Myocyte (in vitro differentiated cells): ENCODE measurements around the gene CBFA2T3. TPM values are rescaled to one million over a fixed set of nuclear protein-coding genes. Genes with fewer than 3 reads are reported as not detected.

ENCODE experiments used
- DNase-seq: peaks from one replicate; pipeline ENCODE4 v3.0.0-alpha.2; 2012; ENCODE audit warnings: low read depth
- total RNA-seq: library from RNA; depleted of rRNA; stranded (reverse); fragments of >200 nt; gene quantifications from 2 replicates; pipeline ENCODE4 v1.2.3, GENCODE V29; 2014

CBFA2T3 gene
- total RNA-seq, 1 donor from 2014 or later = 0.72 TPM

DNA sequence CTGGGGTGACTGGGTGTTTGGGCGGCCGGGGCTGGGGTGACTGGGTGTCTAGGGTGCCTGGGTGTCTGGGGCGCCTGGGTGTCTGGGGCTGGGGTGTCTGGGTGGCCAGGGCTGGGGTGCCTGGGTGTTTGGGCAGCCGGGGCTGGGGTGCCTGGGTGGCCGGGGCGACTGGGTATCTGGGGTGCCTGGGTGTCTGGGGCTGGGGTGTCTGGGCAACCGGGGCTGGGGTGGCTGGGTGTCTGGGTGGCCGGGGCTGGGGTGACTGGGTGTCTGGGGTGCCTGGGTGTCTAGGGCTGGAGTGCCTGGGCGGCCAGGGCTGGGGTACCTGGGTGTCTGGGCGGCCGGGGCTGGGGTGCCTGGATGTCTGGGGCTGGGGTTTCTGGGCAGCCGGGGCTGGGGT lies 151.9 kb downstream of the CBFA2T3 start:
- no peak for DNase-seq

Other genes starting within 250 kb of the CBFA2T3 start
- gene PIEZO1, start 192.0 kb downstream of the CBFA2T3 start, total RNA-seq = 198 and 238 TPM in 2 replicates
- gene CDT1, start 173.4 kb downstream of the CBFA2T3 start, total RNA-seq = 0.16 and 1.9 TPM in 2 replicates
- gene APRT, start 165.3 kb downstream of the CBFA2T3 start, total RNA-seq = 86.9 and 89.3 TPM in 2 replicates
- gene GALNS, start 120.3 kb downstream of the CBFA2T3 start, total RNA-seq = 26.8 and 34.8 TPM in 2 replicates
- gene TRAPPC2L, start 120.1 kb downstream of the CBFA2T3 start, total RNA-seq = 60.1 and 69.5 TPM in 2 replicates
- 0.11 TPM in 1 of 2 replicates, not detected in the other for gene PABPN1L, start 110.5 kb downstream of the CBFA2T3 start, total RNA-seq
- gene ACSF3, start 116.6 kb upstream of the CBFA2T3 start, total RNA-seq = 17.3 and 19.7 TPM in 2 replicates
- gene CDH15, start 194.5 kb upstream of the CBFA2T3 start, total RNA-seq = 251 and 418 TPM in 2 replicates
- gene SLC22A31, start 223.3 kb upstream of the CBFA2T3 start, total RNA-seq = 0.10 TPM in 1 of 2 replicates, not detected in the other
- gene ZNF778, start 240.5 kb upstream of the CBFA2T3 start, total RNA-seq = 14.6 and 20.0 TPM in 2 replicates